ENCODE results near the gene P2RY12. TPM values are rescaled to one million over a fixed set of nuclear protein-coding genes. Genes with fewer than 3 reads are reported as not detected.

Gene P2RY12
- total and polyA plus RNA-seq, 2 of the 8 experiments (the other 6 are each of a cell fraction or from before 2014, with no cell fraction given), result not detected

- no peak for TF ChIP-seq SIRT6 (IDR thresholded peaks at IDR 0.05; ENCODE audit: low read length)
- TF ChIP-seq SP1 (IDR thresholded peaks at IDR 0.05; ENCODE audit: low read depth, low read length), result no peak
- TF ChIP-seq, protein P1, sequence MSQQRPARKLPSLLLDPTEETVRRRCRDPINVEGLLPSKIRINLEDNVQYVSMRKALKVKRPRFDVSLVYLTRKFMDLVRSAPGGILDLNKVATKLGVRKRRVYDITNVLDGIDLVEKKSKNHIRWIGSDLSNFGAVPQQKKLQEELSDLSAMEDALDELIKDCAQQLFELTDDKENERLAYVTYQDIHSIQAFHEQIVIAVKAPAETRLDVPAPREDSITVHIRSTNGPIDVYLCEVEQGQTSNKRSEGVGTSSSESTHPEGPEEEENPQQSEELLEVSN (IDR thresholded peaks at IDR 0.05), result no peak
- TF ChIP-seq CEBPB (IDR thresholded peaks at IDR 0.05; ENCODE audit: low read depth, low read length), result no peak
- TF ChIP-seq RBBP5 (IDR thresholded peaks at IDR 0.05; ENCODE audit: borderline replicate concordance, low read depth, low read length), result no peak
- TF ChIP-seq CTBP2 (IDR thresholded peaks at IDR 0.05; ENCODE audit: borderline replicate concordance, insufficient read depth, insufficient read length, low read length), result no peak
- TF ChIP-seq RAD21 (IDR thresholded peaks at IDR 0.05 in 1 of 2, conservative IDR thresholded peaks at IDR 0.05 in 1 of 2; ENCODE audit: low read depth in 2 of 2, low read length in 2 of 2), result no peak
- TF ChIP-seq TBP (IDR thresholded peaks at IDR 0.05; ENCODE audit: low read depth, low read length), result no peak
- no peak for TF ChIP-seq CBX5 (IDR thresholded peaks at IDR 0.05; ENCODE audit: low read depth, low read length)
These were observed 85.5 kb downstream of the P2RY12 start (continued) for GRCh38 chr3:151299006-151299405.

All from H1 (cell line).